HepG2 (cell line): ENCODE results near the gene EGFL8. TPM values are rescaled to one million over a fixed set of nuclear protein-coding genes. Genes with fewer than 3 reads are reported as not detected.

Source experiments
- ATF7 ChIP-seq, 2 experiments: fragments of 450-650 bp in 1 of 2; sonication (generic) in 1 of 2; formaldehyde crosslinking in 1 of 2; IDR thresholded peaks; 2 replicates each; pipeline versions ENCODE4 v1.4.0 to v1.6.1; 2016 to 2020; ENCODE audit warnings: antibody characterized with exemption in 1 of 2, mild to moderate bottlenecking in 1 of 2, missing genetic modification reagents in 1 of 2
- ELF1 ChIP-seq: sonication (generic); formaldehyde crosslinking; IDR thresholded peaks from 2 replicates; pipeline ENCODE4 v1.4.0; 2020; ENCODE audit warnings: missing genetic modification reagents
- FIP1L1 ChIP-seq: fragments of 200-400 bp; formaldehyde crosslinking; IDR thresholded peaks from 2 replicates; pipeline ENCODE4 v1.6.1; 2018; ENCODE audit warnings: low read depth, mild to moderate bottlenecking, low read length, moderate library complexity, borderline replicate concordance; ENCODE audit not compliant: insufficient read depth
- GTF2F1 ChIP-seq: fragments of 150-350 bp; IDR thresholded peaks from 2 replicates; pipeline ENCODE4 v1.6.1; 2014; ENCODE audit warnings: low read length
- HNF4A ChIP-seq: sonication (generic); formaldehyde crosslinking; IDR thresholded peaks from 2 replicates; pipeline ENCODE4 v1.4.0; 2020; ENCODE audit warnings: missing genetic modification reagents
- HOXA7 ChIP-seq: sonication (generic); formaldehyde crosslinking; IDR thresholded peaks from 2 replicates; pipeline ENCODE4 v1.8.1; 2022; ENCODE audit warnings: mild to moderate bottlenecking, missing genetic modification reagents, moderate library complexity
- MIXL1 ChIP-seq: IDR thresholded peaks from 2 replicates; pipeline ENCODE4 v1.6.1; 2016
- NCOR1 ChIP-seq: fragments of 200-600 bp; sonication (generic); IDR thresholded peaks from 2 replicates; pipeline ENCODE4 v1.7.0; 2017; ENCODE audit warnings: antibody characterized with exemption, low read length, borderline replicate concordance
- PHB2 ChIP-seq: fragments of 450-650 bp; IDR thresholded peaks from 2 replicates; pipeline ENCODE4 v1.6.1; 2018; ENCODE audit not compliant: partially characterized antibody
- PREB ChIP-seq: sonication (generic); formaldehyde crosslinking; IDR thresholded peaks from 2 replicates; pipeline ENCODE4 v1.4.0; 2020; ENCODE audit warnings: missing genetic modification reagents
- RFX5 ChIP-seq: IDR thresholded peaks from 2 replicates; pipeline ENCODE4 v1.6.1; 2011; ENCODE audit warnings: low read depth, low read length, improper control_type of control experiment
- RORA ChIP-seq: sonication (generic); formaldehyde crosslinking; IDR thresholded peaks from 2 replicates; pipeline ENCODE4 v1.5.0; 2020; ENCODE audit warnings: mild to moderate bottlenecking, missing genetic modification reagents, moderate library complexity
- SALL1 ChIP-seq: sonication (generic); formaldehyde crosslinking; IDR thresholded peaks from 2 replicates; pipeline ENCODE4 v1.8.0; 2022; ENCODE audit warnings: mild to moderate bottlenecking, missing genetic modification reagents
- SNAI1 ChIP-seq: sonication (generic); formaldehyde crosslinking; IDR thresholded peaks from 2 replicates; pipeline ENCODE4 v1.5.0; 2020; ENCODE audit warnings: mild to moderate bottlenecking, missing genetic modification reagents, borderline replicate concordance
- SOX5 ChIP-seq: IDR thresholded peaks from 2 replicates; pipeline ENCODE4 v1.6.1; 2016; ENCODE audit warnings: borderline replicate concordance
- SP1 ChIP-seq, 2 experiments: fragments of 450-650 bp in 1 of 2; sonication (generic) in 1 of 2; formaldehyde crosslinking in 1 of 2; IDR thresholded peaks; 2 replicates each; pipeline versions ENCODE4 v1.4.0 to v1.6.1; 2016 to 2020; ENCODE audit warnings: missing genetic modification reagents in 1 of 2
- SRF ChIP-seq: IDR thresholded peaks from 2 replicates; pipeline ENCODE4 v1.6.1; 2011; ENCODE audit warnings: mild to moderate bottlenecking, low read depth, low read length, moderate library complexity
- TBP ChIP-seq: sonication (generic); formaldehyde crosslinking; IDR thresholded peaks from 2 replicates; pipeline ENCODE4 v1.5.0; 2020; ENCODE audit warnings: missing genetic modification reagents
- TCF7L2 ChIP-seq: IDR thresholded peaks from 2 replicates; pipeline ENCODE4 v1.6.1; 2011; ENCODE audit warnings: mild to moderate bottlenecking, low read depth, low read length, moderate library complexity
- ZNF12 ChIP-seq: sonication (generic); formaldehyde crosslinking; IDR thresholded peaks from 2 replicates; pipeline ENCODE4 v1.5.0; 2020; ENCODE audit warnings: missing genetic modification reagents
- ZNF30 ChIP-seq: sonication (generic); formaldehyde crosslinking; IDR thresholded peaks from 2 replicates; pipeline ENCODE4 v1.5.0; 2020; ENCODE audit warnings: mild to moderate bottlenecking, missing genetic modification reagents
- ZNF883 ChIP-seq: sonication (generic); formaldehyde crosslinking; IDR thresholded peaks from 2 replicates; pipeline ENCODE4 v1.5.1; 2020; ENCODE audit warnings: mild to moderate bottlenecking, missing genetic modification reagents; ENCODE audit errors: not compliant biosample characterization
- polyA plus RNA-seq, 8 experiments: library from polyadenylated mRNA; depleted of rRNA in 3 of 8; stranded (reverse) in 7 of 8; unstranded in 1 of 8; fragments of >200 nt; fragmentation: Illumina TruSeq in 4 of 8; extraction: Trizol in 4 of 8; gene quantifications; 2 replicates each; pipeline versions ENCODE4 v1.2.1 to v1.2.3, GENCODE V29; 2011 to 2016; ENCODE audit warnings: low read depth in 4 of 8, missing spikeins in 1 of 8, mixed read lengths in 1 of 8; ENCODE audit not compliant: insufficient read depth in 1 of 8
- total RNA-seq, 5 experiments: library from RNA; depleted of rRNA; stranded (reverse); fragments of >200 nt; fragmentation: Illumina TruSeq; extraction: Trizol; gene quantifications; 2 replicates each; pipeline ENCODE4 v1.2.3, GENCODE V29; 2016; ENCODE audit warnings: low read depth in 1 of 5
- TF ChIP-seq, protein P1 (sequence below): sonication (generic); formaldehyde crosslinking; IDR thresholded peaks from 2 replicates; pipeline ENCODE4 v1.4.0; 2020; ENCODE audit warnings: missing genetic modification reagents, borderline replicate concordance
- TF ChIP-seq, protein P2 (sequence below): IDR thresholded peaks from 2 replicates; pipeline ENCODE4 v1.6.1; 2016; ENCODE audit warnings: mild to moderate bottlenecking
- TF ChIP-seq, protein P3 (sequence below): sonication (generic); formaldehyde crosslinking; conservative IDR thresholded peaks from 2 replicates; pipeline ENCODE4 v1.8.0; 2022; ENCODE audit warnings: low read depth, missing genetic modification reagents
- TF ChIP-seq, protein P4 (sequence below): IDR thresholded peaks from 2 replicates; pipeline ENCODE4 v1.6.1; 2012; ENCODE audit warnings: inconsistent platforms

The EGFL8 gene
- total and polyA plus RNA-seq, 2 of the 13 experiments (the other 11 are each of a cell fraction or from before 2014, with no cell fraction given) = 10.0 to 11.5 TPM

DNA sequence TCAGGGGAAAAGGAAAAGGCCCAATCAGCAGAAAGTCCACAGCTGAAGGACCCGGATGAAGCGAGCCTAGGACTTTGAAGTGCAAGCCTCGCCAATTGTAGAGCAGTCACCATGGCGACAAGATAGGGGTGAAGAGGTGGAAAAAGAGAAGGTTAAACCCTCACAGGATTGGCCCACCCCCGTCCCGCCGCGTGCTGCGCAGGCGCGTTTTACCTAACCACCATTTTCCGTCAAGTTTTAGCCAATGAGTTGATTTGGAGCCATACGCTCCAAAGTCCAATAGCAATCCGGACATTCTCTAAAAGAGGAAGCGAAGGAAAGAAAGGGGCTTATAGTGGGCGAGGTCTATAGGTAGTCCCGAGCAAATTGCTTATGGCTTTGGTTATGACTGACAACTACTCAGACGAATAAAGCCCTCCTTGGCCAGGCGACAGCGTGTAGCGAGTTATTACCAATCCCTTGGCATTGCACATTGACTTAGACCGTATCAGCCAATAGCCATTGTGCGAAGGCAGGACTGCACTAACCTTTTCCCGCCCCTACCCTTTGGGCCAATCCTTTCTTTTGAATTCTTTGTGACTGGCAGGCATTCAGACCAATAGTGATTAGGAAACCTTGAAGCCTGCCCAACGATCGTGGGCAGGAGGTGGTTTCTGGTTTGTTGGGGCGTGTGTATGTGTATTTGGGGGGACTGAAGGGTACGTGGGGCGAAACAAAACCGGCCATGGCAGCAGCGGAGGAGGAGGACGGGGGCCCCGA is 13.6 kb downstream of the EGFL8 start, which contains the start of gene RNF5 (continued):
- TF ChIP-seq, protein P1, sequence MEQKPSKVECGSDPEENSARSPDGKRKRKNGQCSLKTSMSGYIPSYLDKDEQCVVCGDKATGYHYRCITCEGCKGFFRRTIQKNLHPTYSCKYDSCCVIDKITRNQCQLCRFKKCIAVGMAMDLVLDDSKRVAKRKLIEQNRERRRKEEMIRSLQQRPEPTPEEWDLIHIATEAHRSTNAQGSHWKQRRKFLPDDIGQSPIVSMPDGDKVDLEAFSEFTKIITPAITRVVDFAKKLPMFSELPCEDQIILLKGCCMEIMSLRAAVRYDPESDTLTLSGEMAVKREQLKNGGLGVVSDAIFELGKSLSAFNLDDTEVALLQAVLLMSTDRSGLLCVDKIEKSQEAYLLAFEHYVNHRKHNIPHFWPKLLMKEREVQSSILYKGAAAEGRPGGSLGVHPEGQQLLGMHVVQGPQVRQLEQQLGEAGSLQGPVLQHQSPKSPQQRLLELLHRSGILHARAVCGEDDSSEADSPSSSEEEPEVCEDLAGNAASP (CRISPR knock-in tag) = peak; percentile 4; the same call in 1 of the 2 replicates
- TF ChIP-seq SP1 (IDR thresholded peaks at IDR 0.05) (no peak), SP1 (CRISPR knock-in tag; IDR thresholded peaks at IDR 0.05) (peak; percentile 84), FIP1L1 (no peak), TCF7L2 (no peak; the same call in 1 of the 2 replicates), MIXL1 (no peak), ZNF30 (CRISPR knock-in tag) (no peak), ATF7 (IDR thresholded peaks at IDR 0.05) (no peak), ATF7 (CRISPR knock-in tag; IDR thresholded peaks at IDR 0.05) (no peak), GTF2F1 (0 out of 2 replicates have a peak, but pooled peaks have one; percentile 5), SNAI1 (CRISPR knock-in tag) (no peak), RFX5 (peak; percentile 89), SALL1 (CRISPR knock-in tag) (peak; percentile 50), SOX5 (CRISPR knock-in tag) (peak; percentile 65; the same call in 1 of the 2 replicates), SRF (no peak), RORA (CRISPR knock-in tag) (no peak), NCOR1 (peak; percentile 91; the same call in 1 of the 2 replicates), HOXA7 (CRISPR knock-in tag) (no peak), ZNF12 (CRISPR knock-in tag) (peak; percentile 5; the same call in 1 of the 2 replicates), ELF1 (peak; percentile 71), PREB (CRISPR knock-in tag) (no peak), ZNF883 (no peak), TBP (no peak), PHB2 (no peak), HNF4A (CRISPR knock-in tag) (peak; percentile 77)
- TF ChIP-seq, protein P2, sequence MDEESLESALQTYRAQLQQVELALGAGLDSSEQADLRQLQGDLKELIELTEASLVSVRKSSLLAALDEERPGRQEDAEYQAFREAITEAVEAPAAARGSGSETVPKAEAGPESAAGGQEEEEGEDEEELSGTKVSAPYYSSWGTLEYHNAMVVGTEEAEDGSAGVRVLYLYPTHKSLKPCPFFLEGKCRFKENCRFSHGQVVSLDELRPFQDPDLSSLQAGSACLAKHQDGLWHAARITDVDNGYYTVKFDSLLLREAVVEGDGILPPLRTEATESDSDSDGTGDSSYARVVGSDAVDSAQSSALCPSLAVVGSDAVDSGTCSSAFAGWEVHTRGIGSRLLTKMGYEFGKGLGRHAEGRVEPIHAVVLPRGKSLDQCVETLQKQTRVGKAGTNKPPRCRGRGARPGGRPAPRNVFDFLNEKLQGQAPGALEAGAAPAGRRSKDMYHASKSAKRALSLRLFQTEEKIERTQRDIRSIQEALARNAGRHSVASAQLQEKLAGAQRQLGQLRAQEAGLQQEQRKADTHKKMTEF (CRISPR knock-in tag) = no peak; the same call in 1 of the 2 replicates
- TF ChIP-seq, protein P3, sequence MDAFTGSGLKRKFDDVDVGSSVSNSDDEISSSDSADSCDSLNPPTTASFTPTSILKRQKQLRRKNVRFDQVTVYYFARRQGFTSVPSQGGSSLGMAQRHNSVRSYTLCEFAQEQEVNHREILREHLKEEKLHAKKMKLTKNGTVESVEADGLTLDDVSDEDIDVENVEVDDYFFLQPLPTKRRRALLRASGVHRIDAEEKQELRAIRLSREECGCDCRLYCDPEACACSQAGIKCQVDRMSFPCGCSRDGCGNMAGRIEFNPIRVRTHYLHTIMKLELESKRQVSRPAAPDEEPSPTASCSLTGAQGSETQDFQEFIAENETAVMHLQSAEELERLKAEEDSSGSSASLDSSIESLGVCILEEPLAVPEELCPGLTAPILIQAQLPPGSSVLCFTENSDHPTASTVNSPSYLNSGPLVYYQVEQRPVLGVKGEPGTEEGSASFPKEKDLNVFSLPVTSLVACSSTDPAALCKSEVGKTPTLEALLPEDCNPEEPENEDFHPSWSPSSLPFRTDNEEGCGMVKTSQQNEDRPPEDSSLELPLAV (CRISPR knock-in tag) = no peak
- TF ChIP-seq, protein P4, sequence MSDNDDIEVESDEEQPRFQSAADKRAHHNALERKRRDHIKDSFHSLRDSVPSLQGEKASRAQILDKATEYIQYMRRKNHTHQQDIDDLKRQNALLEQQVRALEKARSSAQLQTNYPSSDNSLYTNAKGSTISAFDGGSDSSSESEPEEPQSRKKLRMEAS = peak; percentile 70; the same call in 1 of the 2 replicates
